Smooth muscle cell (in vitro differentiated cells): ENCODE results near the gene FBXW8. TPM values are rescaled to one million over a fixed set of nuclear protein-coding genes. Genes with fewer than 3 reads are reported as not detected.

Experiments
- DNase-seq: peaks from one replicate; lab custom pipeline; 2025; ENCODE audit not compliant: unreplicated experiment; lab: John Stamatoyannopoulos, UW
- H2AFZ ChIP-seq: fragments of 200-600 bp; sonication (generic); 2 replicates; pipeline ENCODE4 v1.6.0; 2016; ENCODE audit warnings: antibody characterized with exemption, low read depth, mild to moderate bottlenecking
- H3F3A ChIP-seq: fragments of 200-600 bp; sonication (generic); 2 replicates; pipeline ENCODE4 v1.6.0; 2017; ENCODE audit warnings: antibody characterized with exemption, low read depth
- H3K27ac ChIP-seq: fragments of 200-600 bp; sonication (generic); 2 replicates; pipeline ENCODE4 v1.5.1; 2016; ENCODE audit warnings: low read depth, mild to moderate bottlenecking
- H3K27me3 ChIP-seq: fragments of 200-600 bp; sonication (generic); 2 replicates; pipeline ENCODE4 v1.6.1; 2016; ENCODE audit warnings: low read depth, mild to moderate bottlenecking
- H3K36me3 ChIP-seq: fragments of 200-600 bp; sonication (generic); 2 replicates; pipeline ENCODE4 v1.5.1; 2016; ENCODE audit warnings: low read depth
- H3K4me1 ChIP-seq: fragments of 200-600 bp; sonication (generic); 2 replicates; pipeline ENCODE4 v1.5.1; 2016; ENCODE audit warnings: low read depth
- H3K4me2 ChIP-seq: fragments of 200-600 bp; sonication (generic); 2 replicates; pipeline ENCODE4 v1.6.0; 2016; ENCODE audit warnings: mild to moderate bottlenecking
- H3K4me3 ChIP-seq: fragments of 200-600 bp; sonication (generic); 2 replicates; pipeline ENCODE4 v1.5.1; 2016; ENCODE audit warnings: mild to moderate bottlenecking
- H3K79me2 ChIP-seq: fragments of 200-600 bp; sonication (generic); 2 replicates; pipeline ENCODE4 v1.6.0; 2016; ENCODE audit warnings: low read depth, mild to moderate bottlenecking
- H3K9ac ChIP-seq: fragments of 200-600 bp; sonication (generic); 2 replicates; pipeline ENCODE4 v1.6.0; 2016; ENCODE audit warnings: low read depth
- H3K9me3 ChIP-seq: fragments of 200-600 bp; sonication (generic); replicated peaks from 2 replicates; pipeline ENCODE4 v1.5.1; 2016; ENCODE audit warnings: low read depth
- H4K20me1 ChIP-seq: fragments of 200-600 bp; sonication (generic); 2 replicates; pipeline ENCODE4 v1.6.0; 2016; ENCODE audit warnings: low read depth
- WGBS: methylation state at CpG from one replicate; pipeline ENCODE4 v1.1.7; 2016; ENCODE audit warnings: low lambda C conversion rate; 5-methylcytosine and 5-hydroxymethylcytosine counted together
- polyA plus RNA-seq: library from polyadenylated mRNA; unstranded; fragments of >200 nt; fragmentation: Nextera tagmentation; extraction: Ambion mirVana; gene quantifications from 2 replicates; pipeline ENCODE4 v1.2.1, GENCODE V29; 2016
- total RNA-seq: library from RNA; depleted of rRNA; stranded (reverse); fragments of >200 nt; gene quantifications from 2 replicates; pipeline ENCODE4 v1.2.3, GENCODE V29; 2014
- TF ChIP-seq, protein P1 (sequence below): fragments of 200-600 bp; sonication (generic); IDR thresholded peaks from 2 replicates; pipeline ENCODE4 v1.5.1; 2017; ENCODE audit warnings: borderline replicate concordance, mild to moderate bottlenecking, antibody characterized with exemption; ENCODE audit not compliant: insufficient read depth, poor library complexity, severe bottlenecking

FBXW8 gene
- total and polyA plus RNA-seq, 2 experiments from 2014 or later = 16.9 to 18.3 TPM

DNA sequence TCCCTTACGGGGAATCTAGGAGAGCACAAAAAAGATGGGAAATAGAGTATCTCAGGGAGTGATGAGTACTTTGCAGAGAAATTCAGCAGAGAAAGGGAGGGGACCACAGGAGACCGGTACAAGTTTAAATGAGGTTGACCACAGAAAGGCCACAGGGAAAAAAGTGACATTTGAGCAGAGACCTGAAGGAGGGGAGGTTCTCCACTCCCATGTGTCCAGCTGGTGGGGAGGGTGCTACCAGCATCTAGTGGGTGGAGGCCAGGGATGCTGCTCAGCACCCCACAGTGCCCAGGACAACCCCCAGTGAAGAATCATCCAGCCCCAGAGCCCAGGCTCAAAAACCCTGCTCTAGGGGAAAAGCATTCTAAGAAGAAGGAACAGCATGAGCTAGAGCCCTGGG, 153.8 kb downstream of the FBXW8 start:
- no peak overlapping the region for H3K27ac ChIP-seq
- H3K79me2 ChIP-seq = no peaks in the 10 kb centered on the region
- H3K9me3 ChIP-seq = no peaks in the 10 kb centered on the region
- no peak for DNase-seq
- no peak overlapping the region for H3K4me3 ChIP-seq
- H2AFZ ChIP-seq = no peak overlapping the region
- TF ChIP-seq, protein P1, sequence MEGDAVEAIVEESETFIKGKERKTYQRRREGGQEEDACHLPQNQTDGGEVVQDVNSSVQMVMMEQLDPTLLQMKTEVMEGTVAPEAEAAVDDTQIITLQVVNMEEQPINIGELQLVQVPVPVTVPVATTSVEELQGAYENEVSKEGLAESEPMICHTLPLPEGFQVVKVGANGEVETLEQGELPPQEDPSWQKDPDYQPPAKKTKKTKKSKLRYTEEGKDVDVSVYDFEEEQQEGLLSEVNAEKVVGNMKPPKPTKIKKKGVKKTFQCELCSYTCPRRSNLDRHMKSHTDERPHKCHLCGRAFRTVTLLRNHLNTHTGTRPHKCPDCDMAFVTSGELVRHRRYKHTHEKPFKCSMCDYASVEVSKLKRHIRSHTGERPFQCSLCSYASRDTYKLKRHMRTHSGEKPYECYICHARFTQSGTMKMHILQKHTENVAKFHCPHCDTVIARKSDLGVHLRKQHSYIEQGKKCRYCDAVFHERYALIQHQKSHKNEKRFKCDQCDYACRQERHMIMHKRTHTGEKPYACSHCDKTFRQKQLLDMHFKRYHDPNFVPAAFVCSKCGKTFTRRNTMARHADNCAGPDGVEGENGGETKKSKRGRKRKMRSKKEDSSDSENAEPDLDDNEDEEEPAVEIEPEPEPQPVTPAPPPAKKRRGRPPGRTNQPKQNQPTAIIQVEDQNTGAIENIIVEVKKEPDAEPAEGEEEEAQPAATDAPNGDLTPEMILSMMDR = no peak
- no peaks in the 10 kb centered on the region for H3F3A ChIP-seq
- H3K36me3 ChIP-seq = no peaks in the 10 kb centered on the region
- WGBS = 88% methylated on average over 2 of the region's 2 CpGs
- no peak overlapping the region for H3K4me2 ChIP-seq
- H4K20me1 ChIP-seq = no peaks in the 10 kb centered on the region
- H3K27me3 ChIP-seq = no peaks in the 10 kb centered on the region
- no peak overlapping the region for H3K9ac ChIP-seq
- peaks cover 8% of the 10 kb centered on the region for H3K4me1 ChIP-seq

DNA sequence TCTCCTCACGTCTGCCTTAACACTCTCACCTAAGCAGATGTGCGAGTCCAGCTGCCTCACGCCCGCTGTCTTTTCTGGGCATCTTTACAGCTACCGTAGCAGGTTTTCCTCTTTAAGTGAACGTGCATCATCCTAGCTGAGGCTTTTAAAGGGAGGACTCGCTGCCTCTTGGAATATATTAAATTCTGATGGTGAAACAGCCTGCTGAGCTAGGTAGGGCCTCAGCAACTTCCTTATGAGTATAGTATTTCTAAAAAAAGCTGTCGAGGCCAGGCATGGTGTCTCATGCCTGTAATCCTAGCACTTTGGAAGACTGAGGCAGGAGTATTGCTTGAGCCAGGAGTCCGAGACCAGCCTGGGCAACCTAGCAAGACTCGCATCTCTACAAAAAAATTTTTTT, 156.3 kb downstream of the FBXW8 start:
- Histone ChIP-seq H3K27ac (no peak overlapping the region), H3F3A (no peaks in the 10 kb centered on the region), H3K27me3 (no peaks in the 10 kb centered on the region), H3K4me3 (no peak overlapping the region), H3K4me2 (no peak overlapping the region), H3K4me1 (no peaks in the 10 kb centered on the region), H3K9me3 (no peaks in the 10 kb centered on the region), H3K36me3 (no peaks in the 10 kb centered on the region), H3K79me2 (no peaks in the 10 kb centered on the region), H3K9ac (no peak overlapping the region), H2AFZ (no peak overlapping the region), H4K20me1 (no peaks in the 10 kb centered on the region)
- TF ChIP-seq, protein P1 = no peak
- 89% methylated on average over 10 of the region's 10 CpGs for WGBS
- no peak for DNase-seq

DNA sequence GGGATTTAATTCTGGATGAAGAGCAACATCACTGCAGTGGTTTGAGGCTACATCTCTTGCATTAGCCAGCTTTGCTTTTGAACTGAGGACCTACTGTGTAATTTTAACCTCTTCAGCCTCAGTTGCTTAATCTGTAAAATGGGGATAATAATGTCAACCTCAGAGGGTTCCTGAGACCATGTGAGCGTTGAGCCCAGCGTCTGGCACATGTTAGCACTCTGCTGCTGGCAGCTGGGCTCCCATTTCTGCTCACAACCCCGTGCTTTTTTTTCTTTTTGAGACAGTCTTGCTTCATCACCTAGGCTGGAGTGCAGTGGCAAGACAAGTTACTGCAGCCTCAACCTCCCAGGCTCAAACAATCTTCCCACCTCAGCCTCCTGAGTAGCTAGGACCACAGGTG, 156.9 kb downstream of the FBXW8 start:
- H3K79me2 ChIP-seq = no peaks in the 10 kb centered on the region
- no peaks in the 10 kb centered on the region for H3F3A ChIP-seq
- H3K4me2 ChIP-seq = no peak overlapping the region
- no peak overlapping the region for H3K27ac ChIP-seq
- no peaks in the 10 kb centered on the region for H3K27me3 ChIP-seq
- H3K36me3 ChIP-seq = no peaks in the 10 kb centered on the region
- H2AFZ ChIP-seq = no peak overlapping the region
- H3K4me1 ChIP-seq = no peaks in the 10 kb centered on the region
- no peaks in the 10 kb centered on the region for H3K9me3 ChIP-seq
- 95% methylated on average over 3 of the region's 3 CpGs for WGBS
- no peaks in the 10 kb centered on the region for H4K20me1 ChIP-seq
- no peak overlapping the region for H3K4me3 ChIP-seq
- TF ChIP-seq, protein P1 = no peak
- no peak overlapping the region for H3K9ac ChIP-seq
- no peak for DNase-seq

DNA sequence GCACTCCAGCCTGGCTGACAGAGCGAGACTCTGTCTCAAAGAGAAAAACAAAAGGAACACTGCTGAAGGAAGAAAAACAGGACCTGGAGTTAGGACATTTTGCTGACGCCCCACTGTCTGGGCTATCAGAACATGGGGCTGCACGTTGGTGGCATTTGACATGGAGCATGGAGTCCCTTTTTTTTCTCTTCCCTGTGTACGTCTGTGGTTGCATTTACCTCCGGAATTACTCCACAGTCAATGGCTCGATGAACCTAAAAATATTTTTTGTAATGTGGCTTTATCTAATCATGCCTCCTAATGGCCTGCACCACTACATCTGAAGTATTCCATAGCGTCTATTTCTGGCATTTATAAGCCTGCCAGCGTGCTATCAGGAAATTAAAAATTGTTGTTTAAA, 157.7 kb downstream of the FBXW8 start:
- WGBS = 94% methylated on average over 8 of the region's 8 CpGs
- Histone ChIP-seq H3K27me3 (no peaks in the 10 kb centered on the region), H3K9ac (no peak overlapping the region), H3K4me1 (no peaks in the 10 kb centered on the region), H3K27ac (no peak overlapping the region), H2AFZ (no peak overlapping the region), H3F3A (no peaks in the 10 kb centered on the region), H3K79me2 (no peaks in the 10 kb centered on the region), H4K20me1 (no peaks in the 10 kb centered on the region), H3K4me3 (no peak overlapping the region), H3K9me3 (no peaks in the 10 kb centered on the region), H3K4me2 (no peak overlapping the region), H3K36me3 (no peaks in the 10 kb centered on the region)
- no peak for DNase-seq
- TF ChIP-seq, protein P1 = no peak
